ENCODE measurements around the gene RHBDL1.

Gene RHBDL1

GRCh38 chr16:721765-722540, 46.5 kb downstream of the RHBDL1 start:
- DNase-seq = no peak

GRCh38 chr16:722835-723633, 47.6 kb downstream of the RHBDL1 start:
- no peak for DNase-seq

- DNase-seq = no peak
These were observed 48.2 kb downstream of the RHBDL1 start for GRCh38 chr16:723695-724094.

- no peak for DNase-seq
These were observed 48.9 kb downstream of the RHBDL1 start for GRCh38 chr16:724188-725040.

GRCh38 chr16:725041-725376, 49.5 kb downstream of the RHBDL1 start:
- DNase-seq = no peak

- no peak for DNase-seq
These were observed 50.2 kb downstream of the RHBDL1 start for GRCh38 chr16:725463-726187.

GRCh38 chr16:726188-726437, 50.6 kb downstream of the RHBDL1 start:
- DNase-seq = no peak

- peak; percentile 66 to 76 for DNase-seq
These were observed 51.2 kb downstream of the RHBDL1 start, which contains the start of the genes CCDC78 and HAGHL for GRCh38 chr16:726438-727290. CCDC78 (minus strand) TSS chr16:726443; CDS start chr16:726367, 76 bp downstream. HAGHL (plus strand) TSS chr16:727106; CDS start chr16:727510, 404 bp downstream.

GRCh38 chr16:727291-727977, 52.0 kb downstream of the RHBDL1 start:
- no peak for DNase-seq
